SU-DHL-6 (cell line): Measurements from ENCODE around the gene TLR7.

ENCODE experiments used
- H2AFZ ChIP-seq: fragments of 200-600 bp; sonication (generic); 2 replicates; pipeline ENCODE4 v1.6.1; 2014; ENCODE audit warnings: low read depth, mild to moderate bottlenecking, moderate library complexity, mixed read lengths, antibody characterized with exemption, low read length; ENCODE audit not compliant: severe bottlenecking
- H3F3A ChIP-seq: fragments of 200-600 bp; shearing (Covaris generic); 2 replicates; pipeline ENCODE4 v1.6.0; 2016; ENCODE audit warnings: antibody characterized with exemption, mild to moderate bottlenecking; ENCODE audit not compliant: insufficient read depth
- H3K27ac ChIP-seq: fragments of 200-600 bp; sonication (generic); 2 replicates; pipeline ENCODE4 v1.5.1; 2016; ENCODE audit warnings: low read depth, mild to moderate bottlenecking, low read length, moderate library complexity, mixed read lengths
- H3K27me3 ChIP-seq: fragments of 200-600 bp; sonication (generic), shearing (Covaris generic); 2 replicates; pipeline ENCODE4 v1.6.0; 2014; ENCODE audit warnings: mild to moderate bottlenecking, low read length
- H3K36me3 ChIP-seq: fragments of 200-600 bp; sonication (generic); 2 replicates; pipeline ENCODE4 v1.6.1; 2014; ENCODE audit warnings: mild to moderate bottlenecking, low read length, mixed read lengths
- H3K4me2 ChIP-seq: fragments of 300-600, 200-600 bp; shearing (Covaris generic), sonication (generic); 2 replicates; pipeline ENCODE4 v1.6.0; 2014; ENCODE audit warnings: low read length, low read depth, mild to moderate bottlenecking; ENCODE audit not compliant: poor library complexity, severe bottlenecking
- H3K4me3 ChIP-seq: fragments of 200-600 bp; sonication (generic); 2 replicates; pipeline ENCODE4 v1.5.1; 2014; ENCODE audit warnings: antibody characterized with exemption, low read length, mild to moderate bottlenecking, mixed read lengths; ENCODE audit not compliant: insufficient read depth, poor library complexity, severe bottlenecking
- H3K79me2 ChIP-seq: fragments of 200-600 bp; sonication (generic); 2 replicates; pipeline ENCODE4 v1.6.1; 2014; ENCODE audit warnings: mild to moderate bottlenecking, low read length, moderate library complexity; ENCODE audit not compliant: insufficient read depth
- H3K9ac ChIP-seq: fragments of 200-600 bp; sonication (generic); 2 replicates; pipeline ENCODE4 v1.7.0; 2014; ENCODE audit warnings: mild to moderate bottlenecking, low read length
- H3K9me2 ChIP-seq: fragments of 200-600 bp; sonication (generic); replicated peaks from 2 replicates; pipeline ENCODE4 v1.6.1; 2014; ENCODE audit warnings: low read length; ENCODE audit not compliant: insufficient read depth
- H3K9me3 ChIP-seq: fragments of 200-600 bp; sonication (generic); 2 replicates; pipeline ENCODE4 v1.6.1; 2014; ENCODE audit warnings: low read length, mixed read lengths; ENCODE audit not compliant: insufficient read depth
- H4K20me1 ChIP-seq: fragments of 200-600 bp; sonication (generic); 2 replicates; pipeline ENCODE4 v1.6.1; 2014; ENCODE audit warnings: low read depth, mild to moderate bottlenecking, antibody characterized with exemption, low read length, moderate library complexity, mixed read lengths
- EZH2phosphoT487 ChIP-seq: fragments of 200-600 bp; sonication (generic), shearing (Covaris generic); conservative IDR thresholded peaks from 2 replicates; pipeline ENCODE4 v1.6.1; 2018; ENCODE audit warnings: mild to moderate bottlenecking, antibody characterized with exemption, low read length, moderate library complexity, mixed read lengths
- TF ChIP-seq, protein P1 (sequence below): fragments of 200-600 bp; sonication (generic); IDR thresholded peaks from one replicate; pipeline ENCODE4 v1.5.1; 2017; ENCODE audit warnings: antibody characterized with exemption, mild to moderate bottlenecking, low read length, moderate library complexity; ENCODE audit not compliant: insufficient read depth, poor library complexity, severe bottlenecking

Gene TLR7

DNA sequence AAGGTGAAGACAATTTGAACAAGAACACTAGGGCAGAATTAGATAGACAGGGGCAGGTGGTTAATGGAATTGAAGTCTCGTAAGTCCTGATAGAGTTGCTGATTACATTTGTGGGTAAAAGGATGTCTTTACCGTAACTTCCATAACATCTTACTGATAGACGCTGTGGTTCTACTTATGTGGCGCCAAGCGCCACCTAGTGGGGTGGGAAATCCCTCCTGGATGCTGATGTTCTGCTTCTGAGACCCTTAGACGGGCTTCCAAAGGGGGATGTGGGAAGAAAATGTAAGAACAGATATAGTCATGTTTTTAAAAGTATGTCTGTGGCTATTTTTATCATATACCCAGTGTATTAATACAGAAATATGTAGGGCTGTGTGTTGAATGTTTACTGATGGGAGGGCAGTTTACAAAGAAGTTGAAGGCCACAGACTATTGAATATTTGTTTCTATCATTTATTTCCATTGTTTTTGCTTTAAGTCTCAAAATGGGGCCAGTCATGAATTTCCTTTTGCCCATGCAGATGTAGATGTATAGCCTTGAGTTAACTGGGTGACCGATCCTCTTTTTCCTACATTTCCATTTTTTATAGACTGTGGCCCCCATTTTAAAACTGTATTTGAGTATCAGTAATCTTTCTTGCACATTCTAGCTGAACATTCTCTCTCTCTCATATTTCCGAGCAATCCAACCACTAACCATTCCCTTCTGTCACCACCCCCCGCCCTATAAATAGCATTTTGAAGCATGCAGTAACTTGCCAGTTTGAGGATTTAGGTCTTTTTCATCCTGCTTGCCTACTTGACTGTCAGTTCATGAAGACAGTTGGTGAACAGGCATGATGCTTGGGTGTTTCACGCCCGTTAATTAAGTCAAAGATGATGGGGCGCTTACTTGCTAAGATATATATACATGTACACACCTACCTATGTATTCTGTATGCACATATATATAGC is 27.5 kb downstream of the TLR7 start:
- Histone ChIP-seq H3F3A (peaks cover 10% of the 10 kb centered on the region; the same call in 1 of the 2 replicates), H3K27me3 (no peaks in the 10 kb centered on the region), H2AFZ (no peak overlapping the region), H3K9me2 (no peaks in the 10 kb centered on the region), H3K9me3 (no peaks in the 10 kb centered on the region), H3K27ac (no peak overlapping the region), H3K36me3 (no peaks in the 10 kb centered on the region), H3K79me2 (no peaks in the 10 kb centered on the region), H3K4me2 (no peak overlapping the region), H4K20me1 (no peaks in the 10 kb centered on the region), H3K4me3 (no peak overlapping the region), H3K9ac (no peak overlapping the region)
- TF ChIP-seq, protein P1, sequence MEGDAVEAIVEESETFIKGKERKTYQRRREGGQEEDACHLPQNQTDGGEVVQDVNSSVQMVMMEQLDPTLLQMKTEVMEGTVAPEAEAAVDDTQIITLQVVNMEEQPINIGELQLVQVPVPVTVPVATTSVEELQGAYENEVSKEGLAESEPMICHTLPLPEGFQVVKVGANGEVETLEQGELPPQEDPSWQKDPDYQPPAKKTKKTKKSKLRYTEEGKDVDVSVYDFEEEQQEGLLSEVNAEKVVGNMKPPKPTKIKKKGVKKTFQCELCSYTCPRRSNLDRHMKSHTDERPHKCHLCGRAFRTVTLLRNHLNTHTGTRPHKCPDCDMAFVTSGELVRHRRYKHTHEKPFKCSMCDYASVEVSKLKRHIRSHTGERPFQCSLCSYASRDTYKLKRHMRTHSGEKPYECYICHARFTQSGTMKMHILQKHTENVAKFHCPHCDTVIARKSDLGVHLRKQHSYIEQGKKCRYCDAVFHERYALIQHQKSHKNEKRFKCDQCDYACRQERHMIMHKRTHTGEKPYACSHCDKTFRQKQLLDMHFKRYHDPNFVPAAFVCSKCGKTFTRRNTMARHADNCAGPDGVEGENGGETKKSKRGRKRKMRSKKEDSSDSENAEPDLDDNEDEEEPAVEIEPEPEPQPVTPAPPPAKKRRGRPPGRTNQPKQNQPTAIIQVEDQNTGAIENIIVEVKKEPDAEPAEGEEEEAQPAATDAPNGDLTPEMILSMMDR: peak; percentile 48
- TF ChIP-seq EZH2phosphoT487: no peak

DNA sequence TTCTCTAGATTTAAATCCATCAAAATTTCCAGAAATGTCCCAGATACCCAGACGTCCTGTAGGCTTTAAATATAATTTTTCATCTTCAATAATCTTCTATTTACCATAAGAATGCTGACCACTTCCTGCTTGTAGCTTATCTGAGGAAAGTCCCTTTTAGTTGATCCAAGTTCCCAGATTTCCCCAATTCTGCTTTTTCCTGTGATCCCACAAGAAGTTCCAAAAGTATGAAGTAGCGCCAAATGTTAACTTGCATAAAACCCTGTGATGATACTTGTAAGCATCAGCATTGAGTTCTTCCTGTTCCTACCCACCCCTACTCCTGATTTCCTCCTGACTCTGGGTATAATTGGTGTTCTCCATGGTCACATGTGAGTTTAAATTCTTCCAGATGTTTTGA is 29.0 kb downstream of the TLR7 start:
- no peaks in the 10 kb centered on the region for H3K79me2 ChIP-seq
- 0 out of 2 replicates have a peak, but pooled peaks cover 6% of the 10 kb centered on the region for H3F3A ChIP-seq
- H3K36me3 ChIP-seq: no peaks in the 10 kb centered on the region
- no peaks in the 10 kb centered on the region for H4K20me1 ChIP-seq
- TF ChIP-seq, protein P1: no peak
- no peak for TF ChIP-seq EZH2phosphoT487
- no peaks in the 10 kb centered on the region for H3K27me3 ChIP-seq
- H3K9ac ChIP-seq: no peak overlapping the region
- H3K27ac ChIP-seq: no peak overlapping the region
- no peak overlapping the region for H3K4me2 ChIP-seq
- H2AFZ ChIP-seq: no peak overlapping the region
- H3K9me2 ChIP-seq: no peaks in the 10 kb centered on the region
- H3K9me3 ChIP-seq: no peaks in the 10 kb centered on the region
- no peak overlapping the region for H3K4me3 ChIP-seq

DNA sequence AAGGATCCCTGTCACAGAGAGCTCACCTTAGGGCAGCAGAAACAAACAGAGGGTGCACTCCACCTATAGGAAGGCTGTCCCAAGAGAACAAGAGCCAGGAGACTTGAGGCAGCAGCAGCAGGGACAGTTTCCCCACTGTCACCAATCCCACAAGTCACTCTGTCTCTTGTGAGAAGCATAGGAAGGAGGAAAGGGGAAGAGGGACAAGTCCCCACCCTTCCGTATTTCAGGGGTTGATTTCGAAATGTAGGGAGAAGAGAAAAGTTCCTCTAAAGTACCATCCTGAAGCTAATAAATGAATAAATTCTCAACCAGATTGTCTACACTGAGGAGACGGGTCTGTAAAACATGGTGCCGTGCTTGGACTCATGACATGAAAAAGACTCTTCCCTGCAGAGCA is 30.1 kb downstream of the TLR7 start:
- H3K27ac ChIP-seq: no peak overlapping the region
- no peaks in the 10 kb centered on the region for H3K79me2 ChIP-seq

More for the DNA sequence above, 30.1 kb downstream of the TLR7 start:
- Histone ChIP-seq H2AFZ (no peak overlapping the region), H3K9ac (no peak overlapping the region), H3K27me3 (no peaks in the 10 kb centered on the region), H3F3A (0 out of 2 replicates have a peak, but pooled peaks cover 6% of the 10 kb centered on the region), H3K36me3 (no peaks in the 10 kb centered on the region), H3K4me3 (no peak overlapping the region), H4K20me1 (no peaks in the 10 kb centered on the region), H3K9me2 (no peaks in the 10 kb centered on the region), H3K9me3 (no peaks in the 10 kb centered on the region), H3K4me2 (no peak overlapping the region)
- TF ChIP-seq EZH2phosphoT487: no peak
- TF ChIP-seq, protein P1: no peak
